ENCODE results near the gene ATP5F1B. TPM values are rescaled to one million over a fixed set of nuclear protein-coding genes. Genes with fewer than 3 reads are reported as not detected.
A peak's percentile ranks its signal among the peaks of the same experiment; 100 is the strongest.

The ATP5F1B gene
- total RNA-seq, 1 experiment from 2014 or later = 1,064 TPM

- Mint-ChIP-seq H3K27me3 (ENCODE audit: low read depth) (no peaks in the 10 kb centered on the region), H3K4me1 (no peaks in the 10 kb centered on the region), H3K9me3 (no peaks in the 10 kb centered on the region), H3K4me3 (no peak overlapping the region), H3K36me3 (peaks cover 67% of the 10 kb centered on the region), H3K27ac (0 out of 2 replicates have a peak overlapping the region, but pooled peaks have one; percentile 53)
- TF ChIP-seq ZNF121 (CRISPR knock-in tag; IDR thresholded peaks at IDR 0.05) (no peak), NFYB (CRISPR knock-in tag; conservative IDR thresholded peaks at IDR 0.05; ENCODE audit: low read depth) (no peak), CTCF (IDR thresholded peaks at IDR 0.05) (no peak), ATF3 (CRISPR knock-in tag; conservative IDR thresholded peaks at IDR 0.05) (no peak), GTF2I (CRISPR knock-in tag; conservative IDR thresholded peaks at IDR 0.05) (no peak)
- DNase-seq (ENCODE audit: low spot score) = no peak
- ATAC-seq = no peak
- CTCF ChIA-PET = interaction anchor here (0.6 to 1.2 kb wide), 3 partner anchors 8 to 457 kb away, joined by 3 to 8 read pairs (median 4); no protein-coding TSS in a partner anchor
- POLR2A ChIA-PET = no interaction called here
These were observed 25.1 kb upstream of the ATP5F1B start for GRCh38 chr12:56670836-56671235.

GRCh38 chr12:56668197-56668457, 22.3 kb upstream of the ATP5F1B start:
- Mint-ChIP-seq H3K27me3 (ENCODE audit: low read depth) (no peaks in the 10 kb centered on the region), H3K4me1 (no peaks in the 10 kb centered on the region), H3K4me3 (no peak overlapping the region), H3K27ac (no peak overlapping the region), H3K9me3 (no peaks in the 10 kb centered on the region), H3K36me3 (peaks cover 83% of the 10 kb centered on the region)
- DNase-seq (ENCODE audit: low spot score) (no peak), ATAC-seq (no peak)
- POLR2A ChIA-PET = no interaction called here
- CTCF ChIA-PET = interaction anchor here (2.3 kb wide), 1 partner anchor 32 kb away, joined by 7 read pairs; no protein-coding TSS in a partner anchor
- TF ChIP-seq CBFB (CRISPR knock-in tag; IDR thresholded peaks at IDR 0.05; ENCODE audit: low read depth) (no peak), KAT7 (CRISPR knock-in tag; IDR thresholded peaks at IDR 0.05; ENCODE audit: borderline replicate concordance) (no peak), PREB (CRISPR knock-in tag; IDR thresholded peaks at IDR 0.05; ENCODE audit: borderline replicate concordance) (no peak), FOXP4 (CRISPR knock-in tag; IDR thresholded peaks at IDR 0.05) (no peak), ZNF425 (CRISPR knock-in tag; conservative IDR thresholded peaks at IDR 0.05) (no peak), GRHL2 (CRISPR knock-in tag; IDR thresholded peaks at IDR 0.05; ENCODE audit: insufficient replicate concordance, severe bottlenecking) (no peak), IRF2 (CRISPR knock-in tag; IDR thresholded peaks at IDR 0.05; ENCODE audit: borderline replicate concordance, low read depth) (no peak), E2F5 (CRISPR knock-in tag; IDR thresholded peaks at IDR 0.05) (no peak), ERG (CRISPR knock-in tag; IDR thresholded peaks at IDR 0.05) (no peak), ZNF532 (CRISPR knock-in tag; IDR thresholded peaks at IDR 0.05; ENCODE audit: borderline replicate concordance) (no peak), AR (CRISPR knock-in tag; IDR thresholded peaks at IDR 0.05) (no peak)
